B cell (primary cell): Measurements from ENCODE around the gene RIPOR3.

ENCODE experiments used
- CTCF ChIP-seq: fragments of 200-600 bp; IDR thresholded peaks from one replicate; pipeline ENCODE4 v1.8.0; 2022; ENCODE audit warnings: antibody characterized with exemption, mild to moderate bottlenecking
- EZH2 ChIP-seq: IDR thresholded peaks from 2 replicates; pipeline ENCODE4 v1.6.1; 2012; ENCODE audit warnings: borderline replicate concordance, low read depth, mild to moderate bottlenecking, moderate library complexity, low read length; ENCODE audit not compliant: insufficient read depth, poor library complexity, severe bottlenecking

- no peak for TF ChIP-seq CTCF
- no peak for TF ChIP-seq EZH2
Measured at GRCh38 chr20:50691573-50692551, 520 bp upstream of the RIPOR3 start.
